Smooth muscle cell of trachea (primary cell): ENCODE data around the gene MRRF. TPM values are rescaled to one million over a fixed set of nuclear protein-coding genes. Genes with fewer than 3 reads are reported as not detected.

ENCODE experiments used
- total RNA-seq: library from RNA; depleted of rRNA; stranded (reverse); fragments of >200 nt; gene quantifications from 2 replicates; pipeline ENCODE4 v1.2.1, GENCODE V29; 2014

MRRF gene
- 36.7 and 39.9 TPM in 2 replicates for total RNA-seq

GRCh38 chr9:122264360-122265148, at the start of gene MRRF, which contains the start of gene RBM18:
Gene MRRF, plus strand, starts transcription at chr9:122264882. Its CDS starts 6,010 bp downstream, at chr9:122270892.
Gene RBM18, minus strand, starts transcription at chr9:122264840. Its CDS starts 3,348 bp downstream, at chr9:122261492.

GRCh38 chr9:122228568-122229484, 35.9 kb upstream of the MRRF start, which contains the start of gene LHX6:
Gene LHX6, minus strand, starts transcription at chr9:122228957. Its CDS starts 217 bp downstream, at chr9:122228740.

GRCh38 chr9:122370869-122371755, 106.4 kb downstream of the MRRF start, which contains the start of gene PTGS1:
Gene PTGS1, plus strand, starts transcription at chr9:122371024. Its CDS starts 61 bp downstream, at chr9:122371085.

Other genes starting within 250 kb of the MRRF start
- 7.6 and 9.1 TPM in 2 replicates for gene TTLL11, start 171.6 kb upstream of the MRRF start, total RNA-seq
- gene NDUFA8, start 105.1 kb upstream of the MRRF start, total RNA-seq = 29.3 and 40.9 TPM in 2 replicates
- gene MORN5, start 105.0 kb upstream of the MRRF start, total RNA-seq = not detected in 2 replicates
- gene LHX6, start 35.9 kb upstream of the MRRF start, total RNA-seq = not detected in 2 replicates
- gene RBM18, start within 50 bp of the MRRF start, total RNA-seq = 8.3 and 8.9 TPM in 2 replicates
- gene PTGS1, start 106.1 kb downstream of the MRRF start, total RNA-seq = 44.8 and 67.8 TPM in 2 replicates
- not detected in 2 replicates for gene OR1J1, start 213.0 kb downstream of the MRRF start, total RNA-seq
- gene OR1J2, start 245.9 kb downstream of the MRRF start, total RNA-seq = not detected in 2 replicates